SU-DHL-6 (cell line): ENCODE measurements around the gene SH3GL1.

ENCODE experiments used
- H2AFZ ChIP-seq: fragments of 200-600 bp; sonication (generic); 2 replicates; pipeline ENCODE4 v1.6.1; 2014; ENCODE audit warnings: low read depth, mild to moderate bottlenecking, moderate library complexity, mixed read lengths, antibody characterized with exemption, low read length; ENCODE audit not compliant: severe bottlenecking
- H3F3A ChIP-seq: fragments of 200-600 bp; shearing (Covaris generic); 2 replicates; pipeline ENCODE4 v1.6.0; 2016; ENCODE audit warnings: antibody characterized with exemption, mild to moderate bottlenecking; ENCODE audit not compliant: insufficient read depth
- H3K27ac ChIP-seq: fragments of 200-600 bp; sonication (generic); 2 replicates; pipeline ENCODE4 v1.5.1; 2016; ENCODE audit warnings: low read depth, mild to moderate bottlenecking, low read length, moderate library complexity, mixed read lengths
- H3K27me3 ChIP-seq: fragments of 200-600 bp; sonication (generic), shearing (Covaris generic); 2 replicates; pipeline ENCODE4 v1.6.0; 2014; ENCODE audit warnings: mild to moderate bottlenecking, low read length
- H3K36me3 ChIP-seq: fragments of 200-600 bp; sonication (generic); 2 replicates; pipeline ENCODE4 v1.6.1; 2014; ENCODE audit warnings: mild to moderate bottlenecking, low read length, mixed read lengths
- H3K4me2 ChIP-seq: fragments of 300-600, 200-600 bp; shearing (Covaris generic), sonication (generic); 2 replicates; pipeline ENCODE4 v1.6.0; 2014; ENCODE audit warnings: low read length, low read depth, mild to moderate bottlenecking; ENCODE audit not compliant: poor library complexity, severe bottlenecking
- H3K4me3 ChIP-seq: fragments of 200-600 bp; sonication (generic); 2 replicates; pipeline ENCODE4 v1.5.1; 2014; ENCODE audit warnings: antibody characterized with exemption, low read length, mild to moderate bottlenecking, mixed read lengths; ENCODE audit not compliant: insufficient read depth, poor library complexity, severe bottlenecking
- H3K79me2 ChIP-seq: fragments of 200-600 bp; sonication (generic); 2 replicates; pipeline ENCODE4 v1.6.1; 2014; ENCODE audit warnings: mild to moderate bottlenecking, low read length, moderate library complexity; ENCODE audit not compliant: insufficient read depth
- H3K9ac ChIP-seq: fragments of 200-600 bp; sonication (generic); 2 replicates; pipeline ENCODE4 v1.7.0; 2014; ENCODE audit warnings: mild to moderate bottlenecking, low read length
- H3K9me2 ChIP-seq: fragments of 200-600 bp; sonication (generic); replicated peaks from 2 replicates; pipeline ENCODE4 v1.6.1; 2014; ENCODE audit warnings: low read length; ENCODE audit not compliant: insufficient read depth
- H3K9me3 ChIP-seq: fragments of 200-600 bp; sonication (generic); 2 replicates; pipeline ENCODE4 v1.6.1; 2014; ENCODE audit warnings: low read length, mixed read lengths; ENCODE audit not compliant: insufficient read depth
- H4K20me1 ChIP-seq: fragments of 200-600 bp; sonication (generic); 2 replicates; pipeline ENCODE4 v1.6.1; 2014; ENCODE audit warnings: low read depth, mild to moderate bottlenecking, antibody characterized with exemption, low read length, moderate library complexity, mixed read lengths
- CTCF ChIP-seq: fragments of 200-600 bp; sonication (generic); IDR thresholded peaks from one replicate; pipeline ENCODE4 v1.5.1; 2017; ENCODE audit warnings: antibody characterized with exemption, mild to moderate bottlenecking, low read length, moderate library complexity; ENCODE audit not compliant: insufficient read depth, poor library complexity, severe bottlenecking
- EZH2phosphoT487 ChIP-seq: fragments of 200-600 bp; sonication (generic), shearing (Covaris generic); conservative IDR thresholded peaks from 2 replicates; pipeline ENCODE4 v1.6.1; 2018; ENCODE audit warnings: mild to moderate bottlenecking, antibody characterized with exemption, low read length, moderate library complexity, mixed read lengths

SH3GL1 gene

DNA sequence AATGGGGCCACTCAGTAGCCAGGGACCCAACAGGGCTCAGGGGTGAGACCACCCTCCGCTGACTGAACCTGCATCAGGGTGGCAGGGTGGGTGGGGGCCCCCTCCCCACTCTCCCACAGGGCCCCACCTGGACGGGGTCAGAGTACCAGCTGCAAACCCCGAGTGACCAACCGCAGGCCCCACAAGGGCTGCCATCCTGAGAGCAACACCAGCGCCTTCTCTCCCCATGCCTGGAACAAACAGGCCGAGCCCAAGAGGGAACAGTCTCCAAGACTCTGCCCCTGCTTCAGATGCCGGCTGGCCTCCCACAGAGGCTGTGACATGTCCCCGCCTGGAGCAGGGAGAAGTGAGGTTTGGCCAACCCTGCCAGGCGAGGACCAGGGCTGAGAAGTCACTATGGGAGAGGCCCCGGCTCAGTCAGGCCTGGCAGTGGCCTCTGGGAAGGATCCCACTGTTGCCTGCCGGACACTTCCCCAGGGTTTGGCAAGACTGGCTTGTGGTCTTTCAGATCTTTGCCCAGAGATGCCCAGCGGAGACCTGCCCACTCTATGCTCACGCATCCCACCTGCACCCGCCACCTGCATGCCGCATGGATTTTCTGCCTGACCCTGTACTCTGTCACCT lies 29.8 kb downstream of the SH3GL1 start:
- peak overlapping the region; percentile 57 for H3K4me2 ChIP-seq

DNA sequence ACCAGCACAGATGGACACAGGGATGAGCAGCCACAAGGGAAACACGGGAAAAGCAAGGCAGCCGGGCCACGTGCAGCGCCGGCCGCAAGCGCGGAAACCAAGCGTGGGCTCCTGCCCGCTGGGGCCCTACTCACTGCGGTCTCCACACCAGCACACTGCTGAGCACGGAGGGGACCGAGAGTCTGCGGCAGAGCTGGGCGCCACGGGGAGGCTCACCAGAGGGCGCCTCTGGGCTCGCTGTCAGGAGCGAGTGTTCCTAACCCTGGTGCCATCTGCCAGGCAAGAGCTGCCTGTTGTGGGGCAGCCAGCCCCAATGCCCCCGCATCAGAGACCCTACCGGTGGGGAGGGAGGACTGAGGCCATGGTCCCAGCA lies 30.5 kb downstream of the SH3GL1 start:
- no peaks in the 10 kb centered on the region for H4K20me1 ChIP-seq
- peak overlapping the region; percentile 57 for H3K4me2 ChIP-seq
- no peaks in the 10 kb centered on the region for H3K27me3 ChIP-seq
- TF ChIP-seq CTCF (peak; percentile 82), EZH2phosphoT487 (no peak)
- peak overlapping the region; percentile 87 for H3K27ac ChIP-seq
- H3K4me3 ChIP-seq = peak overlapping the region; percentile 15
- H3F3A ChIP-seq = peaks cover 21% of the 10 kb centered on the region
- no peaks in the 10 kb centered on the region for H3K9me2 ChIP-seq
- peaks cover 36% of the 10 kb centered on the region for H3K79me2 ChIP-seq
- peak overlapping the region; percentile 55 for H3K9ac ChIP-seq
- H3K9me3 ChIP-seq = no peaks in the 10 kb centered on the region
- no peak overlapping the region for H2AFZ ChIP-seq
- no peaks in the 10 kb centered on the region for H3K36me3 ChIP-seq

More for the DNA sequence above, 29.8 kb downstream of the SH3GL1 start:
- Histone ChIP-seq H2AFZ (no peak overlapping the region), H3K9ac (peak overlapping the region; percentile 55), H3K36me3 (no peaks in the 10 kb centered on the region), H3K27ac (peak overlapping the region; percentile 87), H3K79me2 (peaks cover 43% of the 10 kb centered on the region), H3K4me3 (peak overlapping the region; percentile 15), H3F3A (peaks cover 21% of the 10 kb centered on the region), H3K9me2 (no peaks in the 10 kb centered on the region), H3K9me3 (no peaks in the 10 kb centered on the region), H3K27me3 (no peaks in the 10 kb centered on the region), H4K20me1 (no peaks in the 10 kb centered on the region)
- no peak for TF ChIP-seq CTCF
- no peak for TF ChIP-seq EZH2phosphoT487

DNA sequence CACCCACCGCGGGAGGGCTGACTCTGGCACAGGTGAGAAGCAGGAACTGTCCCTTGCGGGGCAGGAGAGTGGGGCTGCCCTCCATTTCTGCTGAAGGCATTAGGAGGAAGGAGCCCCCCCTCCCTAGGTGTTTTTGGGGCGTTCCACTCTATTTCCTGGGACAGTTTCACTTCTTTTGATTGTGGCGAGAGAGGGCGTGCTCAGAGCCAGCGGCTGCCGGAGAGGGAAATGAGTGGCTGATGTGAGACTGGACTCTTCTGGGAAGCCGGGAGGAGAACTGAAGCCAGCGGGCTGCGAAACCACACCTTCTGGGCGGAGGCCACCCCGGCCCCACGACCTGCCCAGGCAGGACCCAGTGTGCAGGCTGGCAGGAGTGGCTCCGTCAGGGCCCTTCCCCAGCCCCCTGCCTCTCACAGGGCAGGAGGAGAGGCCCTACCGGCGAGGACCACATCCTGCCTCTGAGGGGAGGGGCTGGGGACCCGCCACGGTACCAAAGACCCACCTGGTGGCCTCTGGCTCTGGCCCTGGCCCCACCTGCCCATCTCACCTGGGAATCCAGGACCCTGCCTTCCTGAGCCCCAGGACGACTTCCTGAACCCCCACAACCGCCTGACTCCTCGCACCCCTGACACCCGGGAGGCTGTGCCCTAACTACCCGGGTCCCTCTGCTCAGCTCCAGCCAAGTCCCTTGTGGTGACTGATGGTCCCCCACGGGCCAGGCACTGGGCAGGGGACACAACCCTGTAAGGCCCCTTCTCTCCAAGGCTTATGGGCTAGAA lies 31.0 kb downstream of the SH3GL1 start:
- TF ChIP-seq EZH2phosphoT487 = no peak
- TF ChIP-seq CTCF = no peak
- H3K4me3 ChIP-seq = peak overlapping the region; percentile 14
- H3K9me3 ChIP-seq = no peaks in the 10 kb centered on the region
- peaks cover 21% of the 10 kb centered on the region for H3F3A ChIP-seq
- no peaks in the 10 kb centered on the region for H3K36me3 ChIP-seq
- no peaks in the 10 kb centered on the region for H4K20me1 ChIP-seq
- H3K27ac ChIP-seq = peak overlapping the region; percentile 87
- peak overlapping the region; percentile 57 for H3K4me2 ChIP-seq
- no peaks in the 10 kb centered on the region for H3K9me2 ChIP-seq
- peaks cover 30% of the 10 kb centered on the region for H3K79me2 ChIP-seq
- H2AFZ ChIP-seq = no peak overlapping the region
- H3K9ac ChIP-seq = peak overlapping the region; percentile 55
- no peaks in the 10 kb centered on the region for H3K27me3 ChIP-seq
